ENCODE results near the gene LHFPL3.

DNA sequence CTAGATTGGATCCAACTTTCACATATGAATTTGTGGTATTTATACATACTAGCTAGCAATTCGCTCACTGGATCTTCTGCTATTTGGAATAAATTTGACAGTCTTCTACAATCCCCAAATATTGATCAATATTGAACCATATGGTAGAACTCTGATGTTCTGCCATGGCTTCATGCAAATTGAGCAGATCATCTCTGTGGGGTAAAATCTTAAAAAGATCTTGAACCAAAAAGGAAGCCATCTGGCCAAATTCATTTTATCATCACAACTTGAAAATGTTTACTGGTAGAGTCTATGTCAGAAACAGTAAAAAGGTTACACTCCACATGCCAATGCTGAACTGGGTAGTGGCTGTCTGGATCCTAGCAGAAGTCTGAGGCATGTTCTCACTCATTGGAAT, 80.0 kb downstream of the LHFPL3 start:
- TF ChIP-seq, protein P1, sequence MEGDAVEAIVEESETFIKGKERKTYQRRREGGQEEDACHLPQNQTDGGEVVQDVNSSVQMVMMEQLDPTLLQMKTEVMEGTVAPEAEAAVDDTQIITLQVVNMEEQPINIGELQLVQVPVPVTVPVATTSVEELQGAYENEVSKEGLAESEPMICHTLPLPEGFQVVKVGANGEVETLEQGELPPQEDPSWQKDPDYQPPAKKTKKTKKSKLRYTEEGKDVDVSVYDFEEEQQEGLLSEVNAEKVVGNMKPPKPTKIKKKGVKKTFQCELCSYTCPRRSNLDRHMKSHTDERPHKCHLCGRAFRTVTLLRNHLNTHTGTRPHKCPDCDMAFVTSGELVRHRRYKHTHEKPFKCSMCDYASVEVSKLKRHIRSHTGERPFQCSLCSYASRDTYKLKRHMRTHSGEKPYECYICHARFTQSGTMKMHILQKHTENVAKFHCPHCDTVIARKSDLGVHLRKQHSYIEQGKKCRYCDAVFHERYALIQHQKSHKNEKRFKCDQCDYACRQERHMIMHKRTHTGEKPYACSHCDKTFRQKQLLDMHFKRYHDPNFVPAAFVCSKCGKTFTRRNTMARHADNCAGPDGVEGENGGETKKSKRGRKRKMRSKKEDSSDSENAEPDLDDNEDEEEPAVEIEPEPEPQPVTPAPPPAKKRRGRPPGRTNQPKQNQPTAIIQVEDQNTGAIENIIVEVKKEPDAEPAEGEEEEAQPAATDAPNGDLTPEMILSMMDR (IDR thresholded peaks at IDR 0.05; ENCODE audit: low read depth, low read length, poor library complexity, severe bottlenecking): no peak
- no peak for TF ChIP-seq EZH2phosphoT487 (IDR thresholded peaks at IDR 0.05; ENCODE audit: borderline replicate concordance, low read length)
